KMS-11 (cell line): ENCODE results near the gene GLA.

Experiments
- H2AFZ ChIP-seq: fragments of 200-600 bp; sonication (generic); 2 replicates; pipeline ENCODE4 v1.6.1; 2016; ENCODE audit warnings: antibody characterized with exemption, mixed run types, low read depth
- H3K27ac ChIP-seq: fragments of 200-600 bp; sonication (generic); 2 replicates; pipeline ENCODE4 v1.6.1; 2016; ENCODE audit warnings: mild to moderate bottlenecking, mixed run types
- H3K27me3 ChIP-seq: fragments of 200-600 bp; sonication (generic); 2 replicates; pipeline ENCODE4 v1.6.1; 2017; ENCODE audit warnings: mild to moderate bottlenecking, low read depth, mixed run types, moderate library complexity; ENCODE audit not compliant: insufficient read depth
- H3K36me3 ChIP-seq: fragments of 200-600 bp; sonication (generic); 2 replicates; pipeline ENCODE4 v1.6.1; 2017; ENCODE audit warnings: mild to moderate bottlenecking, mixed run types; ENCODE audit not compliant: insufficient read depth
- H3K4me1 ChIP-seq: fragments of 200-600 bp; sonication (generic); 2 replicates; pipeline ENCODE4 v1.6.1; 2016; ENCODE audit warnings: mild to moderate bottlenecking, low read depth, mixed run types; ENCODE audit not compliant: poor library complexity, severe bottlenecking
- H3K4me2 ChIP-seq: fragments of 200-600 bp; sonication (generic); 2 replicates; pipeline ENCODE4 v1.7.0; 2016; ENCODE audit warnings: mild to moderate bottlenecking, mixed run types
- H3K4me3 ChIP-seq: fragments of 200-600 bp; sonication (generic); IDR thresholded peaks from 2 replicates; pipeline ENCODE4 v1.6.1; 2017; ENCODE audit warnings: low read depth, low read length, mixed read lengths; ENCODE audit not compliant: insufficient read depth
- H3K79me2 ChIP-seq: fragments of 200-600 bp; sonication (generic); 2 replicates; pipeline ENCODE4 v1.6.1; 2016; ENCODE audit warnings: low read depth, mixed run types; ENCODE audit not compliant: insufficient read depth
- H3K9ac ChIP-seq: fragments of 200-600 bp; sonication (generic); 2 replicates; pipeline ENCODE4 v1.6.1; 2016; ENCODE audit warnings: mild to moderate bottlenecking, mixed run types
- H4K20me1 ChIP-seq: fragments of 200-600 bp; sonication (generic); 2 replicates; pipeline ENCODE4 v1.6.1; 2016; ENCODE audit warnings: mild to moderate bottlenecking, mixed run types; ENCODE audit not compliant: insufficient read depth
- TF ChIP-seq, protein P1 (sequence below): fragments of 200-600 bp; sonication (generic); conservative IDR thresholded peaks from 2 replicates; pipeline ENCODE4 v1.6.1; 2017; ENCODE audit warnings: low read depth, mild to moderate bottlenecking, antibody characterized with exemption, low read length, moderate library complexity, mixed read lengths

GLA gene

DNA sequence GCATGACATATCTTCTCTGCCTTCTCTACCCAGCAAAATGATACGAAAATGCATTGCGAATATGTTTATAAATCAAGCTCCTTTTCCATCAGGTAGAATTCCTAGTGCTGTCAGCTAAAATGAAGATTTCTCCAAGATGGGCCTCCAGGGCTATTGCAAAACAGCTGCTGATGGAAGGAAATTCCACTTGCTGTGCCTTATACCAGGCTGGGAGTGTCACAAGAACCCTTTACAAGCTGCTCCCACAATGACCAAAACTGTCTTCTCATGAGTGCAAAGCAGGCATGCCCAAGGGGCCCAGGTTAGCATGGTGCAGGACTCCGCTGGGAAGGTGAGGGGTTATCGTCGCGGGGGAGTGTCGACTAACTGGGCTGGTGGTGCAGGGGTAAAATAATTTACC, 9.0 kb upstream of the GLA start:
- H3K27me3 ChIP-seq: no peaks in the 10 kb centered on the region
- H4K20me1 ChIP-seq: no peaks in the 10 kb centered on the region
- TF ChIP-seq, protein P1, sequence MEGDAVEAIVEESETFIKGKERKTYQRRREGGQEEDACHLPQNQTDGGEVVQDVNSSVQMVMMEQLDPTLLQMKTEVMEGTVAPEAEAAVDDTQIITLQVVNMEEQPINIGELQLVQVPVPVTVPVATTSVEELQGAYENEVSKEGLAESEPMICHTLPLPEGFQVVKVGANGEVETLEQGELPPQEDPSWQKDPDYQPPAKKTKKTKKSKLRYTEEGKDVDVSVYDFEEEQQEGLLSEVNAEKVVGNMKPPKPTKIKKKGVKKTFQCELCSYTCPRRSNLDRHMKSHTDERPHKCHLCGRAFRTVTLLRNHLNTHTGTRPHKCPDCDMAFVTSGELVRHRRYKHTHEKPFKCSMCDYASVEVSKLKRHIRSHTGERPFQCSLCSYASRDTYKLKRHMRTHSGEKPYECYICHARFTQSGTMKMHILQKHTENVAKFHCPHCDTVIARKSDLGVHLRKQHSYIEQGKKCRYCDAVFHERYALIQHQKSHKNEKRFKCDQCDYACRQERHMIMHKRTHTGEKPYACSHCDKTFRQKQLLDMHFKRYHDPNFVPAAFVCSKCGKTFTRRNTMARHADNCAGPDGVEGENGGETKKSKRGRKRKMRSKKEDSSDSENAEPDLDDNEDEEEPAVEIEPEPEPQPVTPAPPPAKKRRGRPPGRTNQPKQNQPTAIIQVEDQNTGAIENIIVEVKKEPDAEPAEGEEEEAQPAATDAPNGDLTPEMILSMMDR: no peak
- H3K4me1 ChIP-seq: peaks cover 7% of the 10 kb centered on the region
- no peak overlapping the region for H3K4me2 ChIP-seq
- H3K9ac ChIP-seq: no peak overlapping the region
- no peak overlapping the region for H2AFZ ChIP-seq
- H3K79me2 ChIP-seq: no peaks in the 10 kb centered on the region; the same call in 1 of the 2 replicates
- H3K4me3 ChIP-seq: no peak overlapping the region
- H3K36me3 ChIP-seq: no peaks in the 10 kb centered on the region
- no peak overlapping the region for H3K27ac ChIP-seq

DNA sequence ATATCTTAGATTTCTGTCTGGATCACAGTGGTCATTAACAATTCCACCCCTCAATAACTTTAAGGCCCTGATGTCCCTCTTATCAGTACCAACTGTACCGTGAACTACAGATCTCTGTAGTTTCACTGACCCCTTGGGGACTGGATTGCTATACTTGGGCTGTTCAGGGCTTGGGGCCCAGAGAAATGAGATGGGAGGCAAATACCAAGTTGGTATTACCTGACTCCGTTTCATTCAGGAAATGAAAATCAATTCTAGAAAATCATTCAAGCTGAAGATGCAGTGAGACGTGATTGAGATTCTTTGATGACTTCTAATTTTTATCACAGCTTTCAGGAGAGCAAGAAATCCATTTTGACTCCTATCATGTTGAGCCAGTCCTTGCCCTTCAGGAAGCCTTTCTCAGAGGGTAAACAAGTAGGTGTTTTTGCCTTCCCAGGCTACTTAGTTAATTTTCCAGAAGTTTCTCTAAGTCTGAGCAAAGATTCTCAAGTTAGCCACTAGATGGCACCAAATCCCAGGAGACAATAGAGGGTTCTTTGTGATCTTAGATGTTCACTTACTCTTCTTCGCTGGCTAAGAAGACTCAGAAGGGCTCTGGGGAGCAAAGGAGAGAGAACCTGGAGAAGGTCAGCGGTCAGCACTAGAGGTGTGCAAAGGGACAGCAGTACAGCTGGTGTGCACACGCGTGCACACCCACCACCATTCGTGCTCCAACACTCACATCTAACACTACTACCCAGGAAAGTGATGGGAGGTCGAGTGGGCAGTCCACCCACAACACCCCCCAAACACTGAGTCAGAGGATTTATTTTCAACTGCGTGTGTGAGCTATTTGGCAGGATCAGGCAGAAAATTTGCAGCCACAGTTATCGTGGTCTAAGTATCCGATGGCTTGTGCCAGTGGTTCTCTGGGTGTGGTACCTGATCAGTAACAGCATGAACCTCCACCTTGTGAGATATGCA, 7.7 kb upstream of the GLA start:
- H3K79me2 ChIP-seq: peaks cover 6% of the 10 kb centered on the region
- H3K9ac ChIP-seq: no peak overlapping the region
- peak overlapping the region; percentile 45; the same call in 1 of the 2 replicates for H2AFZ ChIP-seq
- H3K4me3 ChIP-seq: no peak overlapping the region
- H3K27ac ChIP-seq: peak overlapping the region; percentile 40
- TF ChIP-seq, protein P1: peak; percentile 79
- H3K4me2 ChIP-seq: peak overlapping the region; percentile 24; the same call in 1 of the 2 replicates
- H4K20me1 ChIP-seq: no peaks in the 10 kb centered on the region
- no peaks in the 10 kb centered on the region for H3K36me3 ChIP-seq
- no peaks in the 10 kb centered on the region for H3K27me3 ChIP-seq
- H3K4me1 ChIP-seq: peaks cover 7% of the 10 kb centered on the region

DNA sequence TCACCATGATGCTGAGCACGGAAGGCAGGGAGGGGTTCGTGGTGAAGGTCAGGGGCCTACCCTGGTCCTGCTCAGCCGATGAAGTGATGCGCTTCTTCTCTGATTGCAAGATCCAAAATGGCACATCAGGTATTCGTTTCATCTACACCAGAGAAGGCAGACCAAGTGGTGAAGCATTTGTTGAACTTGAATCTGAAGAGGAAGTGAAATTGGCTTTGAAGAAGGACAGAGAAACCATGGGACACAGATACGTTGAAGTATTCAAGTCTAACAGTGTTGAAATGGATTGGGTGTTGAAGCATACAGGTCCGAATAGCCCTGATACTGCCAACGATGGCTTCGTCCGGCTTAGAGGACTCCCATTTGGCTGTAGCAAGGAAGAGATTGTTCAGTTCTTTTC, 4.3 kb upstream of the GLA start:
- no peaks in the 10 kb centered on the region for H4K20me1 ChIP-seq
- H3K27ac ChIP-seq: no peak overlapping the region
- peaks cover 19% of the 10 kb centered on the region for H3K4me1 ChIP-seq
- no peak overlapping the region for H3K4me3 ChIP-seq
- H3K36me3 ChIP-seq: no peaks in the 10 kb centered on the region
- H3K9ac ChIP-seq: no peak overlapping the region
- no peak overlapping the region for H2AFZ ChIP-seq
- H3K4me2 ChIP-seq: no peak overlapping the region
- TF ChIP-seq, protein P1: no peak
- peaks cover 34% of the 10 kb centered on the region for H3K79me2 ChIP-seq
- no peaks in the 10 kb centered on the region for H3K27me3 ChIP-seq

DNA sequence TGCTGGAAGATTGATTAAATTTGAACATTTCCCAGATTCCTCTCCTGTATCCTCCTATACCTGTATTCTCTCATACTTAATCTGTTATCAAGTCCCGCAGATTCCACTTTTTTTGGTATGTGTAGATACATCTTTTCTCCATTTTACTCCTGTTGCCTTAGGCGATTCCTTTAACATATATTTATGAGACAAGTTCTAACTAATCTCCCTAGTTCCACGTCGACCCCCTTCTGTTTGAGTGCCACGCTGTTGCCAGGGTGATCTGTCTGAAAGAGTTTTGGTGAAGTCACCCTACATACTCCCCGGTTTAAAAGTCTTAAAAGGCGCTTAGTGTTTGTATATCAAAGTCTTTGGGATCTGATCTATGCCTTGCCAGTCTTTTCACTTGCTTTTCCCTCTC, 2.7 kb upstream of the GLA start:
- H3K36me3 ChIP-seq: no peaks in the 10 kb centered on the region
- H3K4me2 ChIP-seq: 0 out of 2 replicates have a peak overlapping the region, but pooled peaks have one; percentile 78
- no peaks in the 10 kb centered on the region for H3K27me3 ChIP-seq
- peaks cover 49% of the 10 kb centered on the region for H3K79me2 ChIP-seq
- no peak overlapping the region for H3K4me3 ChIP-seq
- no peak overlapping the region for H3K9ac ChIP-seq
- TF ChIP-seq, protein P1: no peak
- H2AFZ ChIP-seq: no peak overlapping the region
- no peak overlapping the region for H3K27ac ChIP-seq
- H3K4me1 ChIP-seq: peaks cover 19% of the 10 kb centered on the region
- no peaks in the 10 kb centered on the region for H4K20me1 ChIP-seq
